ENCODE results near the gene OLR1.
"Not testable (repeated sequence)": the region's sequence is repeated elsewhere in the genome, so short reads cannot be mapped to it uniquely, and the experiment has no call there.

The OLR1 gene

GRCh38 chr12:10191865-10192264 lies 19.9 kb upstream of the OLR1 start:
- DNase-seq (ENCODE audit: low spot score), result no peak
- in situ Hi-C loops (cut with MboI; ENCODE audit: low pct_unique_long_range_greater_than_20kb, low sequenced_read_pairs, unreplicated experiment), result no loop called here
- TF ChIP-seq CTCF (IDR thresholded peaks at IDR 0.05; ENCODE audit: extremely low read depth, insufficient read depth, missing control alignments), result no peak

GRCh38 chr12:10190558-10191388 lies 18.8 kb upstream of the OLR1 start:
- in situ Hi-C loops (cut with MboI; ENCODE audit: low pct_unique_long_range_greater_than_20kb, low sequenced_read_pairs, unreplicated experiment), result no loop called here
- peak; percentile 85 for TF ChIP-seq CTCF (IDR thresholded peaks at IDR 0.05; ENCODE audit: extremely low read depth, insufficient read depth, missing control alignments)
- peak; percentile 74 for DNase-seq (ENCODE audit: low spot score)

GRCh38 chr12:10189653-10190052 lies 17.7 kb upstream of the OLR1 start:
- TF ChIP-seq CTCF (IDR thresholded peaks at IDR 0.05; ENCODE audit: extremely low read depth, insufficient read depth, missing control alignments), result no peak
- no peak for DNase-seq (ENCODE audit: low spot score)
- in situ Hi-C loops (cut with MboI; ENCODE audit: low pct_unique_long_range_greater_than_20kb, low sequenced_read_pairs, unreplicated experiment), result no loop called here

- in situ Hi-C loops (cut with MboI; ENCODE audit: low pct_unique_long_range_greater_than_20kb, low sequenced_read_pairs, unreplicated experiment); DNase-seq (ENCODE audit: low spot score): not testable (repeated sequence)
Measured at GRCh38 chr12:10186958-10187357, 15.0 kb upstream of the OLR1 start.

- in situ Hi-C loops (cut with MboI; ENCODE audit: low pct_unique_long_range_greater_than_20kb, low sequenced_read_pairs, unreplicated experiment), result no loop called here
- DNase-seq (ENCODE audit: low spot score), result peak; percentile 40
- no peak for TF ChIP-seq CTCF (IDR thresholded peaks at IDR 0.05; ENCODE audit: extremely low read depth, insufficient read depth, missing control alignments)
Measured at GRCh38 chr12:10186299-10186698, 14.4 kb upstream of the OLR1 start.

- DNase-seq (ENCODE audit: low spot score), result no peak
- no peak for TF ChIP-seq CTCF (IDR thresholded peaks at IDR 0.05; ENCODE audit: extremely low read depth, insufficient read depth, missing control alignments)
- in situ Hi-C loops (cut with MboI; ENCODE audit: low pct_unique_long_range_greater_than_20kb, low sequenced_read_pairs, unreplicated experiment), result no loop called here
Measured at GRCh38 chr12:10184261-10184843, 12.4 kb upstream of the OLR1 start.

- in situ Hi-C loops (cut with MboI; ENCODE audit: low pct_unique_long_range_greater_than_20kb, low sequenced_read_pairs, unreplicated experiment), result no loop called here
- TF ChIP-seq CTCF (IDR thresholded peaks at IDR 0.05; ENCODE audit: extremely low read depth, insufficient read depth, missing control alignments), result no peak
- no peak for DNase-seq (ENCODE audit: low spot score)
Measured at GRCh38 chr12:10182354-10183049, 10.6 kb upstream of the OLR1 start.
